GM13976 (cell line): Measurements from ENCODE around the gene TMEM94.
"Not testable (repeated sequence)": the region's sequence is repeated elsewhere in the genome, so short reads cannot be mapped to it uniquely, and the experiment has no call there.

Experiments
- DNase-seq: peaks from one replicate; pipeline ENCODE4 v3.0.0; 2012; ENCODE audit warnings: low spot score
- CTCF ChIP-seq: IDR thresholded peaks from 2 replicates; pipeline ENCODE4 v1.5.1; 2012; ENCODE audit warnings: borderline replicate concordance, mild to moderate bottlenecking; ENCODE audit not compliant: insufficient read depth; ENCODE audit errors: extremely low read depth, missing control alignments, control extremely low read depth
- in situ Hi-C: fragments of 300-500 bp; cut with MboI; formaldehyde crosslinking; loops from one replicate; pipeline ENCODE4 v1.12.0; 2022; ENCODE audit warnings: low sequenced_read_pairs, mixed read lengths, inconsistent platforms; ENCODE audit not compliant: unreplicated experiment

TMEM94 gene

DNA sequence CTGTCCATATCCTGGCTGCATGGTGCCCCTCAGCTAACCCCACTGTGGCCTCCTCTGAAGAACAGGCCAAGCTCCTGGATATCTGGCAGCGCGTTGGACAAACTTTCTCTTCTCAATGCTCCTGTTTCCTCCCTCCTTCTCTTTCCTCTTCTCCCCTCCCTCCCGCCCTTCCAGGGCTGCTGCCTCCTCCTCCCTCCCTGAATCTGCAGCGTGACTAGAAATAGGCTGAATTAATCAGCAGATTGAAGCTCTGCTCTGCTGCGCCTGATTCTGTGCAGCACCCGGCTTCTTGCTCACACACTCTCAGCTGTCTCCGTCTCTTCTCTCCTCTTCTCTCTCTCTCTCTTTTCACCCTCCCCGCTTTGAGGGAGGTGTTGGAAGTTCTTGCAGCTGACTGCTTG, 19.8 kb downstream of the TMEM94 start:
- no peak for TF ChIP-seq CTCF
- no peak for DNase-seq
- in situ Hi-C loops: no loop called here

- DNase-seq: no peak
- no peak for TF ChIP-seq CTCF
- in situ Hi-C loops: no loop called here
These were observed 20.5 kb downstream of the TMEM94 start for GRCh38 chr17:75476752-75477489.

GRCh38 chr17:75477490-75477862, 21.0 kb downstream of the TMEM94 start:
- in situ Hi-C loops, DNase-seq: not testable (repeated sequence)

- DNase-seq: no peak
- in situ Hi-C loops: no loop called here
- TF ChIP-seq CTCF: no peak
These were observed 22.1 kb downstream of the TMEM94 start for GRCh38 chr17:75478508-75478907.

DNA sequence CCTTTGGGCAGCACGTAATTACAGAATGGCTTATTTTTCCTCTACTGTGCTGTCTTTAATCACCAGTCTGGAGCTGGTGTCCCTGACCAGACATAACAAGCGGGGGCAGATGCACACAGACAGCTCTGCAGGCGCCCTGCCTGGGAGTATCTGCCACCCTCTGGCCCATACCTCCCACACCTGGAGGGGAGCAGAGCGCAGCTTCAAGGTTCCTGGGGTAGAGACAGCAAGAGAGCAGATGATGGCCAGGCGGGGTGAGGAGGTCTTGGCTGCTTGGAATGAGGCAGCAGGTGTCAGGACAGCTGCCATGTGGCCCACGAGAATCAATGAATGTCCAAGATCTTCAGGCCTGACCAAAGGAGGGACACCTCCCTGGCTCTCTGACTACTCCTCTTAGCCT, 23.8 kb downstream of the TMEM94 start:
- no peak for DNase-seq
- in situ Hi-C loops: no loop called here
- no peak for TF ChIP-seq CTCF

- TF ChIP-seq CTCF: no peak
- no peak for DNase-seq
- in situ Hi-C loops: no loop called here
These were observed 25.0 kb downstream of the TMEM94 start for GRCh38 chr17:75481194-75482068.
